IgD-negative memory B cell (primary cell): ENCODE data around the gene MICAL3. TPM values are rescaled to one million over a fixed set of nuclear protein-coding genes. Genes with fewer than 3 reads are reported as not detected.
"Not testable (repeated sequence)": the region's sequence is repeated elsewhere in the genome, so short reads cannot be mapped to it uniquely, and the experiment has no call there.

ENCODE experiments used
- H3K27ac Mint-ChIP-seq, 3 donors: one replicate each; pipeline ENCODE4 v1.8.0; 2020 to 2022; ENCODE audit warnings: mild to moderate bottlenecking in 3 of 3, mixed read lengths in 3 of 3, moderate library complexity in 1 of 3
- H3K27me3 Mint-ChIP-seq: one replicate; pipeline ENCODE4 v1.8.0; 2021; ENCODE audit warnings: mixed read lengths
- H3K36me3 Mint-ChIP-seq: one replicate; pipeline ENCODE4 v1.8.0; 2020; ENCODE audit warnings: mild to moderate bottlenecking, mixed read lengths
- H3K4me1 Mint-ChIP-seq, 3 donors: one replicate each; pipeline ENCODE4 v1.8.0; 2020 to 2022; ENCODE audit warnings: mixed read lengths in 3 of 3, mild to moderate bottlenecking in 1 of 3
- H3K4me3 Mint-ChIP-seq, 4 donors: one replicate each; pipeline ENCODE4 v1.8.0; 2020 to 2022; ENCODE audit warnings: mild to moderate bottlenecking in 4 of 4, mixed read lengths in 4 of 4, moderate library complexity in 3 of 4
- H3K9me3 Mint-ChIP-seq, 3 donors: one replicate each; pipeline ENCODE4 v1.8.0; 2020 to 2021; ENCODE audit warnings: mixed read lengths in 3 of 3, mild to moderate bottlenecking in 1 of 3
- polyA plus RNA-seq: library from polyadenylated mRNA; unstranded; fragments of 300-500 nt; fragmentation: Illumina TruSeq; gene quantifications from one replicate; pipeline ENCODE4 v1.2.3, GENCODE V29; 2021

MICAL3 gene
- polyA plus RNA-seq, 1 donor from 2014 or later, result 12.0 TPM

GRCh38 chr22:17985071-17985470 lies 39.3 kb downstream of the MICAL3 start:
- H3K4me1 Mint-ChIP-seq, result peaks cover 65 to 71% (median 69%) of the 10 kb centered on the region in 3 donors
- peak overlapping the region in 2 of 3 donors; percentile 72 to 89 for H3K27ac Mint-ChIP-seq
- H3K4me3 Mint-ChIP-seq, result peak overlapping the region in 3 of 4 donors; percentile 25 to 44 (median 34)
- H3K27me3 Mint-ChIP-seq, H3K36me3 Mint-ChIP-seq, H3K9me3 Mint-ChIP-seq: not testable (repeated sequence)

- peak overlapping the region; percentile 21 to 91 (median 46) for H3K27ac Mint-ChIP-seq
- H3K4me1 Mint-ChIP-seq, result peaks cover 56 to 65% (median 64%) of the 10 kb centered on the region in 3 donors
- H3K27me3 Mint-ChIP-seq, result peaks cover 2% of the 10 kb centered on the region
- H3K9me3 Mint-ChIP-seq, result no peaks in the 10 kb centered on the region
- no peaks in the 10 kb centered on the region for H3K36me3 Mint-ChIP-seq
- H3K4me3 Mint-ChIP-seq, result peak overlapping the region in 2 of 4 donors; percentile 36 to 81
Measured at GRCh38 chr22:17984114-17984513, 40.2 kb downstream of the MICAL3 start.

GRCh38 chr22:17982572-17983141 lies 41.7 kb downstream of the MICAL3 start:
- H3K36me3 Mint-ChIP-seq, result no peaks in the 10 kb centered on the region
- H3K4me1 Mint-ChIP-seq, result peaks cover 42 to 57% (median 56%) of the 10 kb centered on the region in 3 donors
- H3K4me3 Mint-ChIP-seq, result peak overlapping the region in 1 of 4 donors; percentile 49
- peaks cover 2% of the 10 kb centered on the region for H3K27me3 Mint-ChIP-seq
- no peaks in the 10 kb centered on the region for H3K9me3 Mint-ChIP-seq
- peak overlapping the region; percentile 46 to 95 (median 84) for H3K27ac Mint-ChIP-seq

- Mint-ChIP-seq H3K4me1 (peaks cover 38 to 50% (median 49%) of the 10 kb centered on the region in 3 donors), H3K4me3 (peak overlapping the region in 3 of 4 donors; percentile 55 to 81 (median 55)), H3K27ac (peak overlapping the region; percentile 83 to 91 (median 84)), H3K36me3 (no peaks in the 10 kb centered on the region), H3K27me3 (peaks cover 2% of the 10 kb centered on the region), H3K9me3 (no peaks in the 10 kb centered on the region)
Measured at GRCh38 chr22:17981497-17981896, 42.9 kb downstream of the MICAL3 start.

GRCh38 chr22:17980638-17981051 lies 43.7 kb downstream of the MICAL3 start:
- H3K9me3 Mint-ChIP-seq, result no peaks in the 10 kb centered on the region
- peak overlapping the region; percentile 83 to 91 (median 91) for H3K27ac Mint-ChIP-seq
- peaks cover 2% of the 10 kb centered on the region for H3K27me3 Mint-ChIP-seq
- peaks cover 35 to 53% (median 52%) of the 10 kb centered on the region in 3 donors for H3K4me1 Mint-ChIP-seq
- H3K36me3 Mint-ChIP-seq, result no peaks in the 10 kb centered on the region
- H3K4me3 Mint-ChIP-seq, result peak overlapping the region in 3 of 4 donors; percentile 54 to 88 (median 88)

GRCh38 chr22:17980015-17980590 lies 44.3 kb downstream of the MICAL3 start:
- Mint-ChIP-seq H3K27ac (peak overlapping the region; percentile 83 to 91 (median 91)), H3K9me3 (no peaks in the 10 kb centered on the region), H3K4me3 (peak overlapping the region; percentile 44 to 88 (median 71)), H3K4me1 (peaks cover 35 to 54% (median 52%) of the 10 kb centered on the region in 3 donors), H3K27me3 (peaks cover 2% of the 10 kb centered on the region), H3K36me3 (no peaks in the 10 kb centered on the region)

- peaks cover 38 to 51% (median 51%) of the 10 kb centered on the region in 3 donors for H3K4me1 Mint-ChIP-seq
- no peaks in the 10 kb centered on the region for H3K36me3 Mint-ChIP-seq
- no peaks in the 10 kb centered on the region for H3K9me3 Mint-ChIP-seq
- peak overlapping the region in 2 of 3 donors; percentile 87 to 90 for H3K27ac Mint-ChIP-seq
- peaks cover 2% of the 10 kb centered on the region for H3K27me3 Mint-ChIP-seq
- peak overlapping the region in 1 of 4 donors; percentile 53 for H3K4me3 Mint-ChIP-seq
Measured at GRCh38 chr22:17978027-17978426, 46.3 kb downstream of the MICAL3 start.

- peaks cover 38 to 50% (median 47%) of the 10 kb centered on the region in 3 donors for H3K4me1 Mint-ChIP-seq
- peaks cover 2% of the 10 kb centered on the region for H3K36me3 Mint-ChIP-seq
- H3K27ac Mint-ChIP-seq, result peak overlapping the region in 2 of 3 donors; percentile 60 to 84
- no peak overlapping the region for H3K4me3 Mint-ChIP-seq
- peaks cover 2% of the 10 kb centered on the region for H3K27me3 Mint-ChIP-seq
- H3K9me3 Mint-ChIP-seq, result no peaks in the 10 kb centered on the region
Measured at GRCh38 chr22:17977371-17977770, 47.0 kb downstream of the MICAL3 start.

- peaks cover 32 to 49% (median 47%) of the 10 kb centered on the region in 3 donors for H3K4me1 Mint-ChIP-seq
- peaks cover 2% of the 10 kb centered on the region for H3K36me3 Mint-ChIP-seq
- H3K9me3 Mint-ChIP-seq, result no peaks in the 10 kb centered on the region
- H3K4me3 Mint-ChIP-seq, result no peak overlapping the region
- no peaks in the 10 kb centered on the region for H3K27me3 Mint-ChIP-seq
- H3K27ac Mint-ChIP-seq, result peak overlapping the region in 2 of 3 donors; percentile 36 to 81
Measured at GRCh38 chr22:17976121-17976520, 48.2 kb downstream of the MICAL3 start.

- Mint-ChIP-seq H3K27me3 (no peaks in the 10 kb centered on the region), H3K27ac (peak overlapping the region; percentile 34 to 81 (median 36)), H3K4me1 (peaks cover 26 to 42% (median 40%) of the 10 kb centered on the region in 3 donors), H3K9me3 (no peaks in the 10 kb centered on the region), H3K36me3 (peaks cover 2% of the 10 kb centered on the region), H3K4me3 (peak overlapping the region in 2 of 4 donors; percentile 70 to 84)
Measured at GRCh38 chr22:17974703-17975372, 49.5 kb downstream of the MICAL3 start.

- H3K4me3 Mint-ChIP-seq, result peak overlapping the region in 2 of 4 donors; percentile 29 to 80
Measured at GRCh38 chr22:17974087-17974486, 50.3 kb downstream of the MICAL3 start.

GRCh38 chr22:17973217-17973616 lies 51.1 kb downstream of the MICAL3 start:
- Mint-ChIP-seq H3K4me3 (no peak overlapping the region), H3K27me3 (no peaks in the 10 kb centered on the region), H3K27ac (peak overlapping the region in 2 of 3 donors; percentile 48 to 71), H3K4me1 (peaks cover 32 to 45% (median 41%) of the 10 kb centered on the region in 3 donors), H3K9me3 (no peaks in the 10 kb centered on the region), H3K36me3 (peaks cover 2% of the 10 kb centered on the region)

More at GRCh38 chr22:17974087-17974486, 50.3 kb downstream of the MICAL3 start:
- Mint-ChIP-seq H3K27ac (peak overlapping the region in 2 of 3 donors; percentile 67 to 71), H3K9me3 (no peaks in the 10 kb centered on the region), H3K4me1 (peaks cover 32 to 46% (median 41%) of the 10 kb centered on the region in 3 donors), H3K27me3 (no peaks in the 10 kb centered on the region), H3K36me3 (peaks cover 2% of the 10 kb centered on the region)

- H3K27me3 Mint-ChIP-seq, result no peaks in the 10 kb centered on the region
- no peak overlapping the region for H3K4me3 Mint-ChIP-seq
- H3K4me1 Mint-ChIP-seq, result peaks cover 32 to 43% (median 41%) of the 10 kb centered on the region in 3 donors
- peaks cover 2% of the 10 kb centered on the region for H3K36me3 Mint-ChIP-seq
- H3K27ac Mint-ChIP-seq, result peak overlapping the region in 2 of 3 donors; percentile 58 to 71
- H3K9me3 Mint-ChIP-seq, result no peaks in the 10 kb centered on the region
Measured at GRCh38 chr22:17972385-17973191, 51.8 kb downstream of the MICAL3 start.

- H3K4me3 Mint-ChIP-seq, result no peak overlapping the region
- peak overlapping the region in 1 of 3 donors; percentile 65 for H3K27ac Mint-ChIP-seq
- peaks cover 30 to 45% (median 41%) of the 10 kb centered on the region in 3 donors for H3K4me1 Mint-ChIP-seq
- no peaks in the 10 kb centered on the region for H3K27me3 Mint-ChIP-seq
- H3K36me3 Mint-ChIP-seq, result peaks cover 2% of the 10 kb centered on the region
- no peaks in the 10 kb centered on the region for H3K9me3 Mint-ChIP-seq
Measured at GRCh38 chr22:17971711-17972110, 52.6 kb downstream of the MICAL3 start.
